Activated T-helper 2 cell treated with anti-CD3 and anti-CD28 coated beads, Interferon-gamma antibody, Interleukin-2, Interleukin-4, amounts not matched to agents 10 μg/mL and 5 μg/mL and 100 μg/mL, durations not matched to agents 14 hours and 24 hours and 36 hours (primary cell): ENCODE measurements around the gene WWOX. TPM values are rescaled to one million over a fixed set of nuclear protein-coding genes. Genes with fewer than 3 reads are reported as not detected.

Source experiments
- DNase-seq: peaks from one replicate; pipeline ENCODE4 v3.0.0; 2021; ENCODE audit warnings: low spot score
- H3K27ac Mint-ChIP-seq: one replicate; pipeline ENCODE4 v1.8.0; 2021; ENCODE audit warnings: mixed read lengths
- H3K27me3 Mint-ChIP-seq: one replicate; pipeline ENCODE4 v1.8.0; 2021; ENCODE audit warnings: low read depth, mixed read lengths
- H3K36me3 Mint-ChIP-seq: one replicate; pipeline ENCODE4 v1.8.0; 2021; ENCODE audit warnings: low read depth, mixed read lengths
- H3K4me1 Mint-ChIP-seq: one replicate; pipeline ENCODE4 v1.8.0; 2021; ENCODE audit warnings: low read depth, mixed read lengths
- H3K4me3 Mint-ChIP-seq: one replicate; pipeline ENCODE4 v1.8.0; 2021; ENCODE audit warnings: low read depth, mild to moderate bottlenecking, moderate library complexity, mixed read lengths
- H3K9me3 Mint-ChIP-seq: one replicate; pipeline ENCODE4 v1.8.0; 2021; ENCODE audit warnings: mixed read lengths
- intact Hi-C: fragments of 100-400 bp; cut with micrococcal nuclease; formaldehyde crosslinking; loops from one replicate; pipeline ENCODE4 v1.15.1; 2023
- total RNA-seq: library from RNA; stranded (reverse); gene quantifications from 2 replicates; pipeline ENCODE4 v1.2.3, GENCODE V29; 2022

Gene WWOX
- total RNA-seq, 1 donor from 2014 or later, result 19.0 TPM

DNA sequence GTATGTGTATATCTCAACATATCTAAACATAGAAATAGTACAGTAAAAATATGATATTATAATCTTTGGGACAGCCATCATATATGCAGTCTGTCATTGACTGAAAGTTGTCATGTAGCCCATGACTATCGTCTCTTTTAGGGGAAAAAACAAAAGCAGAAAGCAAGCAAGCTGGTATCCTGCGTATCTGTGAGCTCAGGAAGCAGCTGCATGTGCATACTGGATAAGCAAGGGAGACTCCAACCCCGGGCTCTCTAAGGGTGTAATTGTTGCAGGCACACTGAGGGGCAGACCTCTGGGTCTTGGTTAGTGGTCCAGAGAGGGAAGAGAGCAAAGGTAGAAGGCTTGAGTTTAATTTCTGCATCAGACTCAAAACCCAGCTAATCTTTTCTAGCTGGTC, 920.0 kb downstream of the WWOX start:
- H3K9me3 Mint-ChIP-seq, result no peaks in the 10 kb centered on the region
- H3K36me3 Mint-ChIP-seq, result no peaks in the 10 kb centered on the region
- intact Hi-C loops, result no loop called here
- H3K4me3 Mint-ChIP-seq, result no peak overlapping the region
- no peak for DNase-seq
- no peak overlapping the region for H3K27ac Mint-ChIP-seq
- H3K27me3 Mint-ChIP-seq, result peaks cover 1% of the 10 kb centered on the region
- no peaks in the 10 kb centered on the region for H3K4me1 Mint-ChIP-seq

DNA sequence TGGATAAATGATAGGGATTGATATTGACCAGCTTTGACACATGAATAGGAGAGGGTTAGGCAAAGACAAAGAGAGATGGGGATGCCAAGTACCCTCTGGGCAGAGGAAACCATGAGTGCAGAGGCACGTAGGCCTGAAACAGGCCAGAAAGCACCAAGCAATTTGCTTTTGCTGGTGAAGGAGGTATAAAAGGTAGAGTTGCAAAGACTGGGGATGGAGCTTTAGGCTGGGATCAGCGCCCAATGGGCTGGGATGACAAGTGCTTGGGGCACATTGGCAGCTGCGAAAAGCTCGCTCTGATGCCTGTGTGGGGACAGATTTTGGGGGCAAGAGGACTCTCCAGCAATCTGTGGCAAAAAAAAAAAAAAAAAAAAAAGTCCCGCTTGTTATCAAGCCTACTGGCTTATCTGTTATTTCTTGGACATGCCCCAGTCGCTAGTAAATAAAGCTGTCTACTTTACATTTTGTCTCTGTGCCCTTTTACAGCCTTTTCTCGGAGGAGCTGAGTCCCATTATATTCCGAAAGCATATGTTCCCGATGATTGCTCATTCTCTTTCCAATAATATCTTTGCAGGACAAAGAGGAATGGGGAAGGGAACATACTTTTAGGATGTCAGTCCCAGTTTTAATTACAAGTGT, 922.7 kb downstream of the WWOX start:
- Mint-ChIP-seq H3K4me3 (no peak overlapping the region), H3K9me3 (no peaks in the 10 kb centered on the region), H3K36me3 (no peaks in the 10 kb centered on the region), H3K27me3 (peaks cover 1% of the 10 kb centered on the region), H3K27ac (no peak overlapping the region), H3K4me1 (no peaks in the 10 kb centered on the region)
- intact Hi-C loops, result no loop called here
- no peak for DNase-seq

DNA sequence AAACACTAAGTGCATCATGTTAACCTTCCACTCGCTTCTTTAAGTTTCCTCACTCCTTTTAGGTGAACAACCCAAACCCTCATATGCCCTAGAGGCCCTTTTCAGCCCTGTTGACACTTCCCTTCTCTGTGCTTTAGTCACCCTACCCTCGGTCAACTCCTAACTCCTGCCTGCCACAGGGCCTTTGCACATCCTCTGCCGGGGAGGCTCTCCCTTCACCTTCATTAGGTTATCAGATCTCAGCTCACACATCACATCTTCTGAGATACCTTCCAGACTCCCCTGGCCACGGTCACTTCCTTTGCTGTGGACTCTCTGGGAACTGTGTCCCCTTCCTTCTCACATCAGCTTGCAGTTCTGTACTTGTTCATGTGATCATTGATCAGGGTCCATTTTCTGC, 926.7 kb downstream of the WWOX start:
- Mint-ChIP-seq H3K4me3 (no peak overlapping the region), H3K27me3 (peaks cover 3% of the 10 kb centered on the region), H3K36me3 (no peaks in the 10 kb centered on the region), H3K9me3 (no peaks in the 10 kb centered on the region), H3K27ac (no peak overlapping the region), H3K4me1 (peaks cover 8% of the 10 kb centered on the region)
- intact Hi-C loops, result no loop called here
- DNase-seq, result no peak

DNA sequence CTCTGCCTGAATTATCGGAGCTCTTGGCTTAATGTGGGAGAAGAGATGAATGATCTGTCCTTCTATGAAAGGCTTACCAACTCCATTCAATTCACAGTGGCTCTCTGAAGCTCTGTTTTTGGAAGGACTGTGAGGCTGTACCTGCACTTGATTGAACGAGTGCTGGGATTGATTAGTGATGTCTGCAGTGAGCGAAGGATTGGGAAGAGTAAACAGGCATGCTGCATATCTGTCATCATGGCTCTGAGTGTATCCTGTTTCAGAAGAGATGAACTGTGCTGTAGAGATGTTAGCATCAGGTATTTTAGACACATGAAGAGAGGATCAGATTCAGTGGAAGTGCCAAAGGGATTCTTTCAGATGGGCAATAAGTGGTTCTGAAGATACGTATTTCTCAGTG, 937.1 kb downstream of the WWOX start:
- no peaks in the 10 kb centered on the region for H3K27me3 Mint-ChIP-seq
- H3K4me3 Mint-ChIP-seq, result no peak overlapping the region
- intact Hi-C loops, result no loop called here
- no peak overlapping the region for H3K27ac Mint-ChIP-seq
- H3K9me3 Mint-ChIP-seq, result peaks cover 4% of the 10 kb centered on the region
- no peak for DNase-seq
- peaks cover 2% of the 10 kb centered on the region for H3K4me1 Mint-ChIP-seq
- no peaks in the 10 kb centered on the region for H3K36me3 Mint-ChIP-seq

DNA sequence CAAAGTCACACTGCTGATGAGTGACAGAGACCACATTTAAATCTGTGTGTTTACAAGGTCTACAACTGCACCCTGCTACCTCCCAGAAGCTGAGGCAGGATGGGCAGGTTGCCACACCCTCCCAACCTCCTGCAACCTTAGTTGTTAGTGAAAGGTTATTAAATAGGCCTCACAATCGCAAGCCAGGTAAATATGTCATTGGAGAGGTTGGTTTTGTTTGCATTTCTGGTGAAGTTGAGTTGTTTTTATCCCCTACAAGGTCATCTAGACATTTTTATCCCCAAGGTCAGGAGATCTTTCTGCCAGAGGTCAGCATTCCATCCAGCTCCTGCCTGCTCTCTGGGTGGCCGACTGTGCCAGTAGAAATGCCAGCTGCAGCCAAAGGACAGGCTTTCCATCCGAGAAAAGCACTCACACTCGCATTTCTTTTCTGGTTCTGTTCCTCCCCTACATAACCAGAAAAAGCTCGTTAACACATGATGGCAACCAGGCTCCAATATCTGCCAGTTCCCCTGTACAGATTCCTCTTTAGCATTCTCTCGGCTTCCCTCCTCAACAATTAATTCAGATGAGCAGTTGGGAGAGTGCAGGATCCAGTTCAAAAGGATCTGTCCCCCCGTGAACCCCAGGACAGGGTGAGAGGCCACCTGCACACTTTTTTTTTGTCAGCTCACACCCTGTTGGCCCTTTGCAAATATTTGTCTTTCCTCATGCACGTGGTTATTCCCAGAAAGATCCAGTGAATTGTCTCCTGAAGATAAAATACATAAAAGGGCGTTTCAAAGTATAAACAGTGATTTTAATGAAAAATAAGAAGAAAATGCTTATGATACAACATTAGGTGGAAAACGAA, 938.3 kb downstream of the WWOX start:
- Mint-ChIP-seq H3K4me3 (no peak overlapping the region), H3K27ac (no peak overlapping the region), H3K36me3 (no peaks in the 10 kb centered on the region), H3K27me3 (no peaks in the 10 kb centered on the region), H3K9me3 (peaks cover 4% of the 10 kb centered on the region), H3K4me1 (peaks cover 5% of the 10 kb centered on the region)
- no peak for DNase-seq
- intact Hi-C loops, result no loop called here

DNA sequence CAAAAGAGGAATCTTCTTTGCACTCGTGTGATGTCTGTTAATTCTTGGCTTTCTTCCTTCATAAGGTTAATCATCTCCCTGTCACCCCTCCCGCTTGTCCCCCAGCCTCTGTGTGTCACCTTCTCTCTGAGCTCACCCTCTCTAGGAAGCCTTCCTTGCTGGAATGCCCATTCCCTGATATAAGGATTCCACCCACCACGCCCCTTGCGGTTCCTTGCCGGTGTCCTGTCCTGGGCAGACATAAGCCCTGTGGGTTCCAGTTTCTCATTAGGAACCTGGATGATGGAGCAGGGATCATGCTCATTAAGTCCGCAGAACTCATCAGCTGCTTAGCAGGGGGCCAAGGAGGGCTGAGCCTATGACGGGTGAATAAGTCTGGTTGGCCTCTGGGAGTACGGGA, 941.8 kb downstream of the WWOX start:
- Mint-ChIP-seq H3K27me3 (no peaks in the 10 kb centered on the region), H3K4me1 (peaks cover 12% of the 10 kb centered on the region), H3K4me3 (no peak overlapping the region), H3K36me3 (no peaks in the 10 kb centered on the region), H3K9me3 (no peaks in the 10 kb centered on the region), H3K27ac (no peak overlapping the region)
- intact Hi-C loops, result no loop called here
- no peak for DNase-seq

DNA sequence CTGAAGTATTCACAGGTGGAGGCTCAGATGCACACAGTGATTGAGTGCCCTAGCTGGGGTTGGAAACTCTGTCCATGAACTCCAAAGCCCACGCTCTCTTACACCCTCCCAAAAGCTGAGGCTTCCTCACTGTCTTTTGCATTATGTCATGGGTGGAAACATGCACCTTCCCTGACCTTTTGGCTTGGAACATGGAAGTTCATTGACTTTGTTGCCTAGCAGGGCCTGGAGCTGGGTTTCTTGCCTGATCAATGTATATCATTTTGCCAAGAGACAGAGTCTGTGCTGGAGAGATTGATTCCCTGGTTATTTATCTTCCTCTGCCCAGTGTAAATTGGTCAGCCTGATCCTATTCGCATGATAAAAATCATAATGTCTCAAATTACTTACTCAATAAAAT, 942.7 kb downstream of the WWOX start:
- peaks cover 12% of the 10 kb centered on the region for H3K4me1 Mint-ChIP-seq
- H3K27ac Mint-ChIP-seq, result no peak overlapping the region
- H3K4me3 Mint-ChIP-seq, result no peak overlapping the region
- intact Hi-C loops, result no loop called here
- DNase-seq, result no peak
- H3K36me3 Mint-ChIP-seq, result no peaks in the 10 kb centered on the region
- H3K27me3 Mint-ChIP-seq, result no peaks in the 10 kb centered on the region
- no peaks in the 10 kb centered on the region for H3K9me3 Mint-ChIP-seq

DNA sequence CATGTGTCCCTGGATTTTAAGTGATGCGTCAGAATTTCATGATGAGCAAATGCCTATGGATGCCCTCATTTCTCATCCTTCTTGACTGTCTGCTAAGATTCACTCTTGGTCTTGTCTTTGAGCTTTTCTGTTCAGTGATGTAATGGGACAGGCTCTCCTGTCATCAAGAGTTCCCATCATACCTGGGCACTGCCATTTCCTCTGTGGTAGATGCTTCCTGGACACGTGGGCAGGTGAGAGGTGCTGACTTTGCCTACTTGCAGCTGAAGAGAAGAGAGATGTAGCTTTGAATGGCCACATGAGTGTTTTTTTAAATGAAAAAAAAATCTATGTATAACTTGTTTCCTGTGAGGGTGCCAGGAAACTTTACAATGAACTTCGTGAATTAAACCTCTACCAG, 943.4 kb downstream of the WWOX start:
- H3K4me3 Mint-ChIP-seq, result no peak overlapping the region
- no peaks in the 10 kb centered on the region for H3K36me3 Mint-ChIP-seq
- no peak overlapping the region for H3K27ac Mint-ChIP-seq
- H3K27me3 Mint-ChIP-seq, result no peaks in the 10 kb centered on the region
- H3K4me1 Mint-ChIP-seq, result peaks cover 14% of the 10 kb centered on the region
- no peaks in the 10 kb centered on the region for H3K9me3 Mint-ChIP-seq
- intact Hi-C loops, result no loop called here
- no peak for DNase-seq

DNA sequence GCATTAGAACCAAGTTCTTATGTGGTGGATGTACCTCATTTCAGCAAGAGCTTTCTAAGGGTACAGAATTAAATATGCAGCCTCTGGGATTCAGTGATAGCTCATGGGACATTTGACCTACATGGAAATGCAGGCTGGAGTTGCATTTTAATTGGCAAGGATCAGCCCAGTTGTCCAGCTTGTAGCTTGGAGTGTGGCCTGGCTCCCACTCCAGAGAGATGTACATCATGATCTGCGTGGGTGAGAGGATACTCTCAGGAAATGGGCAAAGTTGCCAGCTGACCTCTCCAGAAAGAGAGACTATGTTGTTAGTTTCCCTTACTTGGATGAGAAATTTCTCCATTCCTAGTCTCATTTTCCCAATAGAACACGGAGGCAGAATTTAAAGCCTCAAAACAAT, 945.7 kb downstream of the WWOX start:
- Mint-ChIP-seq H3K9me3 (no peaks in the 10 kb centered on the region), H3K27ac (no peak overlapping the region)

DNA sequence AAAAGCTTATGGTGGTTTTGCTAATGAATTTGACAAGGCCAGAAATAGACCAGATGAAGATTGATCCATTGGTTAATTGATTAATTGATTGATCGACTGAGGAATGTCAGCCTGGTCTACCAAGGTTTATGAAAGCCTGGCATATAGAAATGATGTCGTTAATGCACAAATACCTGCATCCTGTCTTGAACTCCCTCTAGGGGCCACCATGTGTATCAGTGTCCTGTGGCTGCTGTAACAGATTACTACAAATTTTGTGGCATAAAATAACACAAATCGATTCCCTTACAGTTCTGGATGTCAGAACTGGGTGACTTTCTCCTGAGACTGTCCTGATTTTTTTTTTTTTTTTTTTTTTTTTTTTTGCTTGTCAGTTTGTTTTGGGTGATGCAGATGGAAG, 947.9 kb downstream of the WWOX start:
- Mint-ChIP-seq H3K9me3 (no peaks in the 10 kb centered on the region), H3K4me3 (no peak overlapping the region), H3K27me3 (no peaks in the 10 kb centered on the region), H3K36me3 (no peaks in the 10 kb centered on the region), H3K4me1 (peaks cover 11% of the 10 kb centered on the region), H3K27ac (no peak overlapping the region)
- intact Hi-C loops, result no loop called here
- no peak for DNase-seq

More for the DNA sequence above, 945.7 kb downstream of the WWOX start:
- peaks cover 11% of the 10 kb centered on the region for H3K4me1 Mint-ChIP-seq
- no peak for DNase-seq
- intact Hi-C loops, result no loop called here
- H3K4me3 Mint-ChIP-seq, result no peak overlapping the region
- H3K27me3 Mint-ChIP-seq, result no peaks in the 10 kb centered on the region
- no peaks in the 10 kb centered on the region for H3K36me3 Mint-ChIP-seq

DNA sequence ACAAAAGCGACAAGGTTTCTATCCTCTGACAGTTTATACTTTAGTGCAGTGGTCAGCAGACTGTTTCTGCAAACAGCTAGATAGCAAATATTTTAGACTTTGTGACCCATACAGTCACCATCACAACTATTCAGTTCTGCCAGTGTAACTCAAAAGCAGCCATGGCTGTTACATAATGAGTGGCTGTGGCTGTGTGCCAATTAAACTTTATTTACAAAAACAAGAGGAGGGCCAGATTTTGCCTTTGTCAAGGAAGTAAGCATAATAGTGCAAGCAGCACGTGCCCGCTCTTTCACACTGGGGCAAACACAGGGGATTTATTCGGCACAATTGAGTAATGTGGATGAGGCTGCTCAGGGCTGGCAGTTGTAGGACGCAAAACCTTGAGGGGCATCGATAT, 949.6 kb downstream of the WWOX start:
- Mint-ChIP-seq H3K9me3 (no peaks in the 10 kb centered on the region), H3K27me3 (no peaks in the 10 kb centered on the region), H3K36me3 (no peaks in the 10 kb centered on the region), H3K4me3 (no peak overlapping the region), H3K27ac (no peak overlapping the region), H3K4me1 (peaks cover 2% of the 10 kb centered on the region)
- intact Hi-C loops, result no loop called here
- no peak for DNase-seq

DNA sequence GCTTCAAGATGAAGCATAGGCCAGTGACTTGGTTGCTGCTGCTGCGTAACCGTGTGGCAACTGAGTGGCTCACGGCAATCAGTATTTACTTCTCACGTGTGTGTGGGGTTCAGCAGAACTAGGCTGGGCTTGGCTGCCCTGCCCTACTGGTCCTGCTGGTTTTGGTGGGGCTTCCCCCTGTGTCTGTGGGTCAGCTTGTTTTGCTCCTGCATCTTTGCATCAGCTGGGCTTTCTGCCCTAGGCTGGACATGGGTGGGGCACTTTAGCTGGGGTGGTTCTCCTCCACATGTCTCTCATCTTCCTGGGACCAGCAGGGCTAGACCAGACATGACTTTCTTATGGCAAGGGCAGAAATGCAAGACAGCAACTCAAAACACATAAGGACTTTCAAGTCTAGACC, 950.6 kb downstream of the WWOX start:
- H3K27me3 Mint-ChIP-seq, result no peaks in the 10 kb centered on the region
- H3K4me3 Mint-ChIP-seq, result no peak overlapping the region
- H3K9me3 Mint-ChIP-seq, result no peaks in the 10 kb centered on the region

DNA sequence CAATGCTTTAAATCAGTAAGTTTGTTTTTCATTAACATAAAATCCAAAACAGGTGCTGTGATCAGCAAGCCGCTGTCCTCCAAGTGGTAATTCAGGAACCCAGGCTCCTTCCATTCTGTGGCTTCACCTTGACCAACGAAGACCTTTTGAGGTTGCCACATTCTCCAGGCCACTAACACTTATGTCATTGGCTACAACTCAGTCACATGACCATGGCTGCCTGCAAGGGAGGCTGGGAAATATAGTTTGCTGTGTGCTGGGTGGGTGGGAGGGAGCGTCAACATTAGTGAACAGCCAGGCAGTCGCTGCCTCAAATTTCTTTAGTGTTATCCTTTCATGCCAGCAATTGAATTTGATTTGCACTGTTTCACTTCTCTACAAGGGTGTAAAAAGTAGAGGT, 951.9 kb downstream of the WWOX start:
- Mint-ChIP-seq H3K36me3 (no peaks in the 10 kb centered on the region), H3K27ac (no peak overlapping the region), H3K4me1 (peaks cover 2% of the 10 kb centered on the region), H3K4me3 (no peak overlapping the region), H3K9me3 (no peaks in the 10 kb centered on the region), H3K27me3 (peaks cover 4% of the 10 kb centered on the region)
- intact Hi-C loops, result no loop called here
- DNase-seq, result no peak

More for the DNA sequence above, 950.6 kb downstream of the WWOX start:
- no peaks in the 10 kb centered on the region for H3K36me3 Mint-ChIP-seq
- H3K4me1 Mint-ChIP-seq, result peaks cover 2% of the 10 kb centered on the region
- H3K27ac Mint-ChIP-seq, result no peak overlapping the region
- intact Hi-C loops, result no loop called here
- no peak for DNase-seq
